Measurements from ENCODE around the gene ZCCHC9.

DNA sequence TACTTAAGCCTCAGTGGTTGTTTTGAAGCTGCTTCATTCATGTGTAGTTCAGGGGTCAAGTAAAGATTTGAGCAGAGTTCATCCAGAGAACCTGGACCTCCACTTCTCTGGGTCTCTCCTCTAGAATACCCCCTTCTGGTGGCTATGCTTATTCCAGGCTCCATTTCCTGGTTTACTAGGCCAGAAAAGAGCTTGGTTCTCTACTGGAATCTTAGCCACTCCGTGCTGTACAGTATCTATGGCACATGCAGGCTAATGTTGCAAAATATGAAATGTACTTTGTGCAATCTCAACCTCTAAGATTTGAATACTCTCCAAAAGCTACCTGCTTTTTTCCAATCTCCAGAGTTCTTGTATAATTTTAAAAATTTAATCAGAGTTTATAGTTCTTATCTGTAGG lies 17.4 kb upstream of the ZCCHC9 start:
- TF ChIP-seq TAF1 (IDR thresholded peaks at IDR 0.05; ENCODE audit: low read depth, low read length): no peak
- TF ChIP-seq POLR2A (IDR thresholded peaks at IDR 0.05; ENCODE audit: low read depth, low read length): no peak
- no peak for TF ChIP-seq POLR2AphosphoS5 (IDR thresholded peaks at IDR 0.05; ENCODE audit: low read depth, low read length)
